Right cardiac atrium (tissue), 5 donors: ENCODE results near the gene ECSIT. TPM values are rescaled to one million over a fixed set of nuclear protein-coding genes. Genes with fewer than 3 reads are reported as not detected.

Source experiments
- ATAC-seq, 2 donors: fragments of 200-7000 bp; cut with Tn5 transposase; one replicate each; pipeline versions ENCODE4 v1.8.0 to v1.9.1; 2020; ENCODE audit warnings: moderate library complexity in 2 of 2, mild to moderate bottlenecking in 1 of 2
- DNase-seq, 3 donors: peaks; one replicate each; pipeline ENCODE4 v3.0.0-alpha.2; 2020
- H3K27ac ChIP-seq: one replicate; pipeline ENCODE4 v1.5.1; 2013; ENCODE audit warnings: mild to moderate bottlenecking, low read length, control low read depth, moderate library complexity
- H3K27me3 ChIP-seq: one replicate; pipeline ENCODE4 v1.6.1; 2013; ENCODE audit not compliant: control insufficient read depth, insufficient read depth
- H3K4me1 ChIP-seq: one replicate; pipeline ENCODE4 v1.6.1; 2013; ENCODE audit warnings: low read length; ENCODE audit not compliant: control insufficient read depth, insufficient read depth
- H3K4me3 ChIP-seq: one replicate; pipeline ENCODE4 v1.5.1; 2013; ENCODE audit warnings: low read length, control low read depth
- H3K9me3 ChIP-seq: one replicate; pipeline ENCODE4 v1.6.1; 2013; ENCODE audit warnings: low read length; ENCODE audit not compliant: control insufficient read depth
- WGBS: extraction: QIAGEN DNeasy Blood & Tissue Kit; methylation state at CpG from one replicate; pipeline ENCODE4 v1.1.7; 2013; 5-methylcytosine and 5-hydroxymethylcytosine counted together
- intact Hi-C, 4 donors: fragments of 100-400 bp; cut with DNase I; formaldehyde crosslinking; loops; one replicate each; pipeline versions ENCODE4 v1.11.0 to v1.14.0; 2022 to 2023
- polyA plus RNA-seq: library from polyadenylated mRNA; stranded (reverse); fragments of 200-250 nt; gene quantifications from one replicate; pipeline ENCODE4 v1.2.3, GENCODE V29; 2013
- total RNA-seq, 4 donors: library from RNA; stranded (reverse); fragmentation: NEBNext Ultra II Directional; extraction: Animal tissue kit (Norgen Biotek cat#: 25700); gene quantifications; one replicate each; pipeline ENCODE4 v1.2.1, GENCODE V29; 2021
- donor health status: healthy with polysubstance abuse.
- donor health status: DM: no; HTN: yes; CAD: no.
- donor health status: DM: no; HTN: no; CAD: no.
- donor health status: DM: no; HTN: yes; CAD: no; lungs with severe emphysema.
- donor health status: DM: yes; HTN: yes; CAD: no.

The ECSIT gene
- total and polyA plus RNA-seq, 5 donors = 88.1 to 133 (median 112) TPM

- Histone ChIP-seq H3K27ac (no peak overlapping the region), H3K9me3 (no peaks in the 10 kb centered on the region), H3K27me3 (no peaks in the 10 kb centered on the region), H3K4me3 (no peak overlapping the region), H3K4me1 (no peaks in the 10 kb centered on the region)
- no peak for DNase-seq
- intact Hi-C loops = no loop called here
- ATAC-seq = no peak
- WGBS = 91% methylated on average over 14 of the region's 14 CpGs
These were observed 19.2 kb upstream of the ECSIT start for GRCh38 chr19:11547929-11548700.

DNA sequence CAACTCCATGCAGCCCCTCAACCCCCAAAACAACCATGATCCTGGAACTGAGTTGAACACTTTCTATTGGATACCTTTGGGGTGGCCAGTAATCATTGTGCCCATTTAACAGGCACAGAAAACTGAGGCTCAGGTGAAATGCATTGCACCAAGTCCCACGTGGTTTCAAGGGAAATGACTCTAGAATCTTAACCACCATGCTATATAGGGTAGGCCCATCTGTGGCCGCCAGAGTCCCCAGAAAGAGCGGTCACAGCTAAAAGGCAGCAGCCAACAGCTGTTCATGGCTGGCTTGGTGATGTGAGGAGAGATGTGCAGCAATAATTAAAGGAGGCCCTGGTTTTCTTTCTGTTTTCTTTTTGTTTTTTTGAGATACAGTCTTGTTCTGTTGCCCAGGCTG, 12.3 kb upstream of the ECSIT start:
- WGBS = 73% methylated on average over 3 of the region's 3 CpGs
- ATAC-seq = no peak
- DNase-seq = no peak
- H3K27ac ChIP-seq = no peak overlapping the region
- no peaks in the 10 kb centered on the region for H3K9me3 ChIP-seq
- no peak overlapping the region for H3K4me3 ChIP-seq
- no peaks in the 10 kb centered on the region for H3K27me3 ChIP-seq
- intact Hi-C loops = no loop called here
- H3K4me1 ChIP-seq = no peaks in the 10 kb centered on the region

- intact Hi-C loops = no loop called here
- ATAC-seq (no peak), DNase-seq (no peak)
- WGBS = 86% methylated on average over 5 of the region's 5 CpGs
- peak overlapping the region; percentile 14 for H3K27ac ChIP-seq
- H3K4me3 ChIP-seq = no peak overlapping the region
- H3K9me3 ChIP-seq = no peaks in the 10 kb centered on the region
- H3K4me1 ChIP-seq = no peaks in the 10 kb centered on the region
- H3K27me3 ChIP-seq = no peaks in the 10 kb centered on the region
These were observed 11.7 kb upstream of the ECSIT start for GRCh38 chr19:11540645-11541044.

DNA sequence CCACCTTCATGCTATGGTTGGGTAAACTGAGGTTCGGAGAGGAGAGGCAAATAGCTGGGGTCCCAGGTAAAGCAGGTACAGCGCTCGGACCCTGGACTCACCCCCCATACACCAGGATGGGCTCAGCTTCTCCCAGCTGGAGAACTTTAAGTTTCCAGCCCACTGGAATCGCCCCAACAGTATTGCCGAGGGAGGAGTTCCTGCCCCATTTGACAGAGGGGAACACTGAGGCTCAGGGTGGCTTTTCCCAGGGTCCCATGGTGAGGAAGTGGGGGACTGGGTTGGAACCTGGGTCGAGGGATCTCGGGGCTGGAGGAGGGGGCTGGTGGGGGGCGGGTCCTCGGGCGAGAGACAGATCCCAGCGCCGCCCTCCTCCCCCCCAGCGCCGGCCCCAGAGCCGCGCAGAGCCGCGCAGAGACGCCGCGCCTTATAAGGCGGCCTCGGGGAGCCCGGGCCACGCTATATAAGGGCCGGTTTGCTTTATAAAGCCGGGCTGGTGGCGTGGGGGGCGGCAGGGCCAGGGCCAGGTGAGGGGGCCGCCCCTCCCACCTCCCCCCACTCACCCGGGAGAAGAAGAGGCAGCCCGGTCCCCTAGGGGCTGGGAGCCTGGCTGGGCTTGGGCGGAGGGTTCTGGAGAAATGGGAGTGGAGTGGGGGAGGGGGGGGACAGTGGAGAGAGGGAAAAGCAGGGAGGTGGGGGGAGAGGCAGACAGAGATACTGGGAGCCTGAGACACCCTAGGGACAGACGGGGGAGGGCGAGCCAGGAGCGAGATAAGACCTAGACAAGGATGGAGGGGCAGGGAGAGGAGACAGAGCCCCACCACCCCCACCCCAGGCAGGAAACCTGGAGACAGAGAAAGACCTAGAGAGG, 10.8 kb upstream of the ECSIT start:
- peak; percentile 60 to 65 for ATAC-seq
- Histone ChIP-seq H3K27me3 (no peaks in the 10 kb centered on the region), H3K9me3 (no peaks in the 10 kb centered on the region), H3K27ac (peak overlapping the region; percentile 68), H3K4me3 (peak overlapping the region; percentile 40), H3K4me1 (no peaks in the 10 kb centered on the region)
- WGBS = 8% methylated on average over 36 of the region's 36 CpGs
- intact Hi-C loops = no loop called here
- DNase-seq = peak; percentile 56 to 77 (median 77)

GRCh38 chr19:11538232-11539036, 9.5 kb upstream of the ECSIT start, which contains the start of gene CNN1:
Gene CNN1 (plus strand): TSS chr19:11538851. CDS start chr19:11538928, 77 bp downstream.
- peak within 1 kb of the TSS; percentile 68 for H3K27ac ChIP-seq
- intact Hi-C loops = no loop called here
- WGBS = 16% methylated on average over 21 of the region's 21 CpGs
- ATAC-seq = peak; percentile 72 to 75
- H3K9me3 ChIP-seq = no peaks in the 10 kb centered on the region
- H3K4me1 ChIP-seq = no peaks in the 10 kb centered on the region
- DNase-seq = peak; percentile 83 to 91 (median 89)
- peak within 1 kb of the TSS; percentile 40 for H3K4me3 ChIP-seq
- no peaks in the 10 kb centered on the region for H3K27me3 ChIP-seq

DNA sequence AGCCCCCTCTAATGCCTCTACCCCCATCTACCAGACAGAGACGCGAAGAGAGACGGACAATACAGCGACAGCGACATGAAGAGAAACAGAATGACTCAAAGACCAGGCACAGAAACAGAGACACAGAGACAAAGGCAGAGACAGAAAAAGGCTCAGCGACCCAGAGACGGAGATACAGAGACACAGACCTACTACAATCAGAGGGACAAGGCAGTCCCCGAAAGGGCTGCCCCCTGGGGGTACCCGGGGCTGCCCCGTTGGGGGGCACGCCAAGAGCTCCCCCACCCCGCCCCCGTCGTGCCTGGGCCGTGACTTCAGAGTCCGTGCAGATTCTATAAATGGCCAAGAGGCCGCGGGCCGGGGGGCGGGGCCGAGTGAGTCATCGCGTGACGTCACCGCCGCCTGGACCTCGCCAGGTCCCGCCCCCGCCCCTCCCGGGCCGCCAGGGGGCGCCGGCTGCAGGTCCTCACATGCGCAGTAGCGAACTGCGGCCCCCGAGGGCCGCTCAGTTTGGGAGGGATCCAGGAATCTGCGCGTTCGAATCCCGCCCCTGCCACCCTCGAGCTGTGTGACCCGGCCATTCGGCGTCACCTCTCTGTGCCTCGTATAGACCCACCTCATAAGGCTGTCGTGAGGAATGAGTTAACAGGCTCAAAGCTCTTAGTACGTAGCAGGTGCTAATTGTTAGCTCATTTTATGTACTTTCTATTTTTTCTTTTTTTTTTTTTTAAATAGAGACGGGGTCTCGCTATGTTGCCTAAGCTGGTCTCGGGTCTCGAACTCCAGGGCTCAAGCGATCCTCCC, 7.1 kb upstream of the ECSIT start:
- Histone ChIP-seq H3K4me1 (no peaks in the 10 kb centered on the region), H3K4me3 (peak overlapping the region; percentile 9), H3K9me3 (no peaks in the 10 kb centered on the region), H3K27me3 (no peaks in the 10 kb centered on the region), H3K27ac (peak overlapping the region; percentile 81)
- DNase-seq = peak; percentile 93 to 97 (median 97)
- WGBS = 10% methylated on average over 54 of the region's 54 CpGs
- peak; percentile 84 to 88 for ATAC-seq
- intact Hi-C loops = no loop called here

DNA sequence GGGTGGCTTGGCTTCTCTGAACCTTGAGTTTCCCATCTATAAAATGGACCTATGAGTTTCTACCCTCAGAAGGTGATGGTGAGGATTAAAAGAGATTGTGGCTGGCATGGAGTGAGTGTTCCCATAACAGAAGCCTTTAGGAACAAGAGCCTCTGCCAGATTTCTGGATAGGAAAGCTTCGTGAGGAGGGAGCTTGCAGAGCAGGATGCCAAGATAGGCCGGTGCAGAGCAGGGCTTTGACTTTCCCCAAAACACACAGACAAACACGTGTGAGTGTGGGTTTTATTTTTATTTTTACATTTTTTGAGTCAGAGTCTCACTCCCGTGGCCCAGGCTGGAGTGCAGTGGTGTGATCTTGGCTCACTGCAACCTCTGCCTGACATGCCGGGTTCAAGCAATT, 6.0 kb upstream of the ECSIT start:
- WGBS = 38% methylated on average over 5 of the region's 5 CpGs
- Histone ChIP-seq H3K4me1 (no peaks in the 10 kb centered on the region), H3K9me3 (no peaks in the 10 kb centered on the region), H3K27ac (peak overlapping the region; percentile 70), H3K4me3 (no peak overlapping the region), H3K27me3 (no peaks in the 10 kb centered on the region)
- intact Hi-C loops = no loop called here
- ATAC-seq (no peak), DNase-seq (no peak)

DNA sequence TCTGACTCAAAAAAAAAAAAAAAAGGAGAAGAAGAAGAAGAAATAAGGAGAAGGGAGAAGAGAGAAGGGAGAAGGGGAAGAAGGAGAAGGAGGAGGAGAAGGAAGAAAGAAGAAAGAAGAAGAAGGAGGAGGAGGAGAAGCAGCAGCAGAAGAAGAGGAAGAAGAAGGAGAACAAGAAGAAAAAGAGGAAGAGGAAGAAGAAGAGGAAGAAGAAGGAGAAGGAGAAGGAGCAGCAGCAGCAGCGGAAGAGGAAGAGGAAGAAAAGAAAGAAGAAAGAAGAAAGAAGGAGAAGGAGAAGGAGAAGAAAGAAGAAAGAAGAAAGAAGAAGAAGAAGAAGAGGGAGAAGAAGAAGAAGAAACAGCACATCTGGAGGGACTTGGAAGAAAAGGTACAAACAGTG, 5.6 kb upstream of the ECSIT start:
- no peaks in the 10 kb centered on the region for H3K27me3 ChIP-seq
- ATAC-seq (no peak), DNase-seq (no peak)
- H3K27ac ChIP-seq = no peak overlapping the region
- intact Hi-C loops = no loop called here
- no peak overlapping the region for H3K4me3 ChIP-seq
- H3K9me3 ChIP-seq = no peaks in the 10 kb centered on the region
- H3K4me1 ChIP-seq = no peaks in the 10 kb centered on the region
- WGBS = 86% methylated on average over 1 of the region's 1 CpG

DNA sequence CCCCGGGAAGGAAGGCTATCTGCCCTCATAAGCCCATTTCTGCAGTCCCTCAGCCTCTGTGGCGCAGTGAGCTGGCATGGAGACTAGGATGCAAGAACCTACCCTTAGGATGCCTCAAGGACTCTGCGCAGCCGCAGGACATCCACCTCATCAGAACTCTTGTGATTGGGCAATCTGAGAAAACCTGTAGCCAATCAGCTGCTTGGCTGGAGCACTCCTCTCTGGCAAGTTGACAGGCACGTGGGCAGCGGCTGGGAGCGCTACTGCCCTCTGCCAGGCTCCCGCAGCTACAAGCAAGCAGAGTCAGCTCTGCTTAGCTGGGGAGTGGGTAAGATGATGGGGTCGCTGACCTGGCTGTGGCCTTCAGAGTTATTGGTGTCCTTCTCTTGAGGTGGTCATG, 1.5 kb upstream of the ECSIT start:
- Histone ChIP-seq H3K4me3 (no peak overlapping the region), H3K27ac (no peak overlapping the region), H3K4me1 (peaks cover 3% of the 10 kb centered on the region), H3K27me3 (no peaks in the 10 kb centered on the region), H3K9me3 (no peaks in the 10 kb centered on the region)
- WGBS = 26% methylated on average over 9 of the region's 9 CpGs
- ATAC-seq (peak; percentile 49 to 53), DNase-seq (peak; percentile 85 to 91 (median 89))
- intact Hi-C loops = no loop called here

- ATAC-seq (peak in 1 of 2 donors; percentile 22), DNase-seq (no peak)
- no peak overlapping the region for H3K27ac ChIP-seq
- 96% methylated on average over 9 of the region's 9 CpGs for WGBS
- intact Hi-C loops = no loop called here
- H3K4me1 ChIP-seq = no peaks in the 10 kb centered on the region
- H3K4me3 ChIP-seq = no peak overlapping the region
- no peaks in the 10 kb centered on the region for H3K9me3 ChIP-seq
- H3K27me3 ChIP-seq = no peaks in the 10 kb centered on the region
These were observed 9.8 kb downstream of the ECSIT start for GRCh38 chr19:11519138-11519537.
